Neural cell (in vitro differentiated cells): ENCODE data around the gene OCSTAMP. TPM values are rescaled to one million over a fixed set of nuclear protein-coding genes. Genes with fewer than 3 reads are reported as not detected.

Experiments
- H2AFZ ChIP-seq: fragments of 200-600, 300-800 bp; sonication (generic), shearing (Covaris generic); 2 replicates; pipeline ENCODE4 v1.6.0; 2014; ENCODE audit warnings: low read depth, mild to moderate bottlenecking, antibody characterized with exemption, low read length, moderate library complexity
- H3F3A ChIP-seq: fragments of 200-600 bp; shearing (Covaris generic); 2 replicates; pipeline ENCODE4 v1.6.1; 2016; ENCODE audit warnings: mild to moderate bottlenecking, moderate library complexity, mixed read lengths, antibody characterized with exemption, low read length; ENCODE audit not compliant: insufficient read depth, poor library complexity, severe bottlenecking
- H3K27ac ChIP-seq: fragments of 200-600, 300-800 bp; sonication (generic), shearing (Covaris generic); 2 replicates; pipeline ENCODE4 v1.5.1; 2014; ENCODE audit warnings: mild to moderate bottlenecking, low read length, moderate library complexity
- H3K27me3 ChIP-seq: fragments of 300-800, 200-600 bp; sonication (generic), shearing (Covaris generic); 2 replicates; pipeline ENCODE4 v1.6.0; 2014; ENCODE audit warnings: mild to moderate bottlenecking, low read depth, low read length, moderate library complexity; ENCODE audit not compliant: insufficient read depth
- H3K36me3 ChIP-seq: fragments of 300-800, 200-600 bp; sonication (generic), shearing (Covaris generic); 2 replicates; pipeline ENCODE4 v1.5.1; 2014; ENCODE audit warnings: mild to moderate bottlenecking, antibody characterized with exemption, low read length, moderate library complexity; ENCODE audit not compliant: insufficient read depth
- H3K4me2 ChIP-seq: fragments of 300-800, 200-600 bp; sonication (generic), shearing (Covaris generic); 2 replicates; pipeline ENCODE4 v1.6.0; 2014; ENCODE audit warnings: mild to moderate bottlenecking, low read length
- H3K4me3 ChIP-seq: fragments of 300-800, 200-600 bp; sonication (generic), shearing (Covaris generic); 2 replicates; pipeline ENCODE4 v1.5.1; 2014; ENCODE audit warnings: mild to moderate bottlenecking, low read length, moderate library complexity
- H3K79me2 ChIP-seq: fragments of 200-600 bp; shearing (Covaris generic); replicated peaks from 2 replicates; pipeline ENCODE4 v1.6.0; 2014; ENCODE audit warnings: mild to moderate bottlenecking, low read length, moderate library complexity; ENCODE audit not compliant: insufficient read depth
- H3K9ac ChIP-seq: fragments of 300-800, 200-600 bp; sonication (generic), shearing (Covaris generic); 2 replicates; pipeline ENCODE4 v1.6.1; 2016; ENCODE audit warnings: mild to moderate bottlenecking, low read length, mixed read lengths
- H3K9me2 ChIP-seq: fragments of 200-600 bp; shearing (Covaris generic); 2 replicates; pipeline ENCODE4 v1.6.1; 2016; ENCODE audit warnings: mild to moderate bottlenecking, low read length, mixed read lengths; ENCODE audit not compliant: insufficient read depth
- H3K9me3 ChIP-seq: fragments of 200-600, 300-800 bp; sonication (generic), shearing (Covaris generic); 2 replicates; pipeline ENCODE4 v1.6.1; 2016; ENCODE audit warnings: mild to moderate bottlenecking, mixed run types, low read length, moderate library complexity, mixed read lengths
- H4K20me1 ChIP-seq: fragments of 200-600 bp; shearing (Covaris generic); 2 replicates; pipeline ENCODE4 v1.6.1; 2016; ENCODE audit warnings: mild to moderate bottlenecking, mixed run types; ENCODE audit not compliant: insufficient read depth
- CTCF ChIP-seq: fragments of 450-650 bp; IDR thresholded peaks from 2 replicates; pipeline ENCODE4 v1.5.1; 2014; ENCODE audit warnings: antibody characterized with exemption, mild to moderate bottlenecking, moderate library complexity; ENCODE audit not compliant: poor library complexity, severe bottlenecking
- POLR2AphosphoS5 ChIP-seq: IDR thresholded peaks from 2 replicates; pipeline ENCODE4 v1.6.1; 2012
- SMC3 ChIP-seq: fragments of 450-650 bp; conservative IDR thresholded peaks from 2 replicates; pipeline ENCODE4 v1.6.1; 2014; ENCODE audit warnings: antibody characterized with exemption, mild to moderate bottlenecking, moderate library complexity; ENCODE audit not compliant: poor library complexity
- polyA plus RNA-seq: library from polyadenylated mRNA; depleted of rRNA; stranded (reverse); fragments of >200 nt; gene quantifications from 2 replicates; pipeline ENCODE4 v1.2.3, GENCODE V29; 2014

OCSTAMP gene
- polyA plus RNA-seq, 1 donor from 2014 or later = not detected

GRCh38 chr20:46491354-46491753, 59.1 kb downstream of the OCSTAMP start:
- no peaks in the 10 kb centered on the region for H3K9me3 ChIP-seq
- no peak overlapping the region for H3K4me3 ChIP-seq
- H3K27me3 ChIP-seq = no peaks in the 10 kb centered on the region
- H3K9me2 ChIP-seq = no peaks in the 10 kb centered on the region
- H3K79me2 ChIP-seq = no peaks in the 10 kb centered on the region
- no peak overlapping the region for H2AFZ ChIP-seq
- H3F3A ChIP-seq = no peaks in the 10 kb centered on the region
- H3K36me3 ChIP-seq = peaks cover 4% of the 10 kb centered on the region
- no peak overlapping the region for H3K4me2 ChIP-seq
- no peak for TF ChIP-seq SMC3
- TF ChIP-seq POLR2AphosphoS5 = no peak
- no peak for TF ChIP-seq CTCF
- no peaks in the 10 kb centered on the region for H4K20me1 ChIP-seq
- no peak overlapping the region for H3K9ac ChIP-seq
- no peak overlapping the region for H3K27ac ChIP-seq

Other genes with a start within 250 kb of the OCSTAMP start
- 2.1 and 2.5 TPM in 2 replicates for gene CDH22, start 242.2 kb downstream of the OCSTAMP start, polyA plus RNA-seq
- gene ELMO2, start 144.0 kb downstream of the OCSTAMP start, polyA plus RNA-seq = 72.0 and 79.9 TPM in 2 replicates
- 41.5 and 43.2 TPM in 2 replicates for gene ZNF334, start 37.1 kb downstream of the OCSTAMP start, polyA plus RNA-seq
- gene SLC13A3, start 100.8 kb upstream of the OCSTAMP start, polyA plus RNA-seq = 5.5 and 8.3 TPM in 2 replicates
- 22.7 and 25.7 TPM in 2 replicates for gene TP53RK, start 138.8 kb upstream of the OCSTAMP start, polyA plus RNA-seq
- 0.22 TPM in 1 of 2 replicates, not detected in the other for gene SLC2A10, start 159.0 kb upstream of the OCSTAMP start, polyA plus RNA-seq